OCI-LY7 (cell line): ENCODE measurements around the gene NSD1. TPM values are rescaled to one million over a fixed set of nuclear protein-coding genes. Genes with fewer than 3 reads are reported as not detected.

ENCODE experiments used
- BruUV-seq: library from RNA; stranded (reverse); fragments of 400-500 nt; replicated peaks from 2 replicates; lab custom pipeline; 2021; lab: Mats Ljungman, UMichigan
- CTCF ChIA-PET: fragments of 300-600 bp; sonication (Branson Sonifier 250); formaldehyde crosslinking; loops from one replicate; lab custom pipeline; 2022; ENCODE audit warnings: antibody characterized with exemption; ENCODE audit not compliant: unreplicated experiment; lab: Charles Lee
- POLR2A ChIA-PET: fragments of 300-600 bp; sonication (Branson Sonifier 250); formaldehyde crosslinking; loops from one replicate; lab custom pipeline; 2022; ENCODE audit warnings: antibody characterized with exemption; lab: Charles Lee
- DNase-seq: peaks from one replicate; pipeline ENCODE4 v3.0.0-alpha.2; 2015; ENCODE audit warnings: low spot score
- H2AFZ ChIP-seq: fragments of 200-600 bp; sonication (generic), shearing (Covaris generic); 2 replicates; pipeline ENCODE4 v1.6.1; 2014; ENCODE audit warnings: mild to moderate bottlenecking, antibody characterized with exemption, low read length, moderate library complexity
- H3K27ac ChIP-seq: fragments of 200-600 bp; sonication (generic); 2 replicates; pipeline ENCODE4 v1.5.1; 2014; ENCODE audit warnings: mixed run types, low read depth, mild to moderate bottlenecking, moderate library complexity, low read length, inconsistent platforms; ENCODE audit not compliant: poor library complexity, severe bottlenecking
- H3K36me3 ChIP-seq: fragments of 200-600 bp; sonication (generic); 2 replicates; pipeline ENCODE4 v1.6.1; 2014; ENCODE audit warnings: mild to moderate bottlenecking, antibody characterized with exemption, low read length, moderate library complexity, mixed read lengths; ENCODE audit not compliant: insufficient read depth
- H3K4me1 ChIP-seq: fragments of 200-600 bp; sonication (generic); 2 replicates; pipeline ENCODE4 v1.5.1; 2014; ENCODE audit warnings: mild to moderate bottlenecking, low read length; ENCODE audit not compliant: insufficient read depth, poor library complexity, severe bottlenecking
- H3K4me2 ChIP-seq: fragments of 200-600 bp; sonication (generic); 2 replicates; pipeline ENCODE4 v1.6.1; 2014; ENCODE audit warnings: mild to moderate bottlenecking, low read length
- H3K4me3 ChIP-seq: fragments of 200-600 bp; sonication (generic); 2 replicates; pipeline ENCODE4 v1.5.1; 2014; ENCODE audit warnings: mild to moderate bottlenecking, low read depth, low read length; ENCODE audit not compliant: poor library complexity, severe bottlenecking
- H3K79me2 ChIP-seq: fragments of 200-600 bp; sonication (generic); 2 replicates; pipeline ENCODE4 v1.6.1; 2016; ENCODE audit warnings: low read depth, mild to moderate bottlenecking, low read length, moderate library complexity, mixed read lengths; ENCODE audit not compliant: insufficient read depth
- H3K9me2 ChIP-seq: fragments of 200-600 bp; sonication (generic); 2 replicates; pipeline ENCODE4 v1.6.1; 2016; ENCODE audit warnings: mild to moderate bottlenecking, low read length, mixed read lengths; ENCODE audit not compliant: insufficient read depth
- H3K9me3 ChIP-seq: fragments of 200-600 bp; sonication (generic); 2 replicates; pipeline ENCODE4 v1.6.1; 2014; ENCODE audit warnings: mild to moderate bottlenecking, mixed run types, low read length, mixed read lengths
- H4K20me1 ChIP-seq: fragments of 200-600 bp; sonication (generic); 2 replicates; pipeline ENCODE4 v1.6.1; 2014; ENCODE audit warnings: mild to moderate bottlenecking, antibody characterized with exemption, low read length, moderate library complexity, mixed read lengths; ENCODE audit not compliant: insufficient read depth
- EZH2phosphoT487 ChIP-seq: fragments of 200-600 bp; sonication (generic); IDR thresholded peaks from 2 replicates; pipeline ENCODE4 v1.6.1; 2018; ENCODE audit warnings: low read depth, borderline replicate concordance, mild to moderate bottlenecking, mixed run types, antibody characterized with exemption, low read length, moderate library complexity, mixed read lengths
- intact Hi-C: fragments of 100-400 bp; cut with micrococcal nuclease; formaldehyde crosslinking; loops from one replicate; pipeline ENCODE4 v1.10.0; 2022; ENCODE audit not compliant: unreplicated experiment
- total RNA-seq, 2 experiments: library from RNA; depleted of rRNA in 1 of 2; stranded (reverse); fragments of >200 nt in 1 of 2; shearing (Covaris generic) in 1 of 2; gene quantifications; 2 replicates each; pipeline ENCODE4 v1.2.3, GENCODE V29; 2014 to 2022
- TF ChIP-seq, protein P1 (sequence below): fragments of 200-600 bp; sonication (generic); conservative IDR thresholded peaks from 2 replicates; pipeline ENCODE4 v1.5.1; 2014; ENCODE audit warnings: mild to moderate bottlenecking, antibody characterized with exemption, low read length, moderate library complexity, mixed read lengths

The NSD1 gene
- total RNA-seq, 2 experiments from 2014 or later: 64.3 to 142 TPM

DNA sequence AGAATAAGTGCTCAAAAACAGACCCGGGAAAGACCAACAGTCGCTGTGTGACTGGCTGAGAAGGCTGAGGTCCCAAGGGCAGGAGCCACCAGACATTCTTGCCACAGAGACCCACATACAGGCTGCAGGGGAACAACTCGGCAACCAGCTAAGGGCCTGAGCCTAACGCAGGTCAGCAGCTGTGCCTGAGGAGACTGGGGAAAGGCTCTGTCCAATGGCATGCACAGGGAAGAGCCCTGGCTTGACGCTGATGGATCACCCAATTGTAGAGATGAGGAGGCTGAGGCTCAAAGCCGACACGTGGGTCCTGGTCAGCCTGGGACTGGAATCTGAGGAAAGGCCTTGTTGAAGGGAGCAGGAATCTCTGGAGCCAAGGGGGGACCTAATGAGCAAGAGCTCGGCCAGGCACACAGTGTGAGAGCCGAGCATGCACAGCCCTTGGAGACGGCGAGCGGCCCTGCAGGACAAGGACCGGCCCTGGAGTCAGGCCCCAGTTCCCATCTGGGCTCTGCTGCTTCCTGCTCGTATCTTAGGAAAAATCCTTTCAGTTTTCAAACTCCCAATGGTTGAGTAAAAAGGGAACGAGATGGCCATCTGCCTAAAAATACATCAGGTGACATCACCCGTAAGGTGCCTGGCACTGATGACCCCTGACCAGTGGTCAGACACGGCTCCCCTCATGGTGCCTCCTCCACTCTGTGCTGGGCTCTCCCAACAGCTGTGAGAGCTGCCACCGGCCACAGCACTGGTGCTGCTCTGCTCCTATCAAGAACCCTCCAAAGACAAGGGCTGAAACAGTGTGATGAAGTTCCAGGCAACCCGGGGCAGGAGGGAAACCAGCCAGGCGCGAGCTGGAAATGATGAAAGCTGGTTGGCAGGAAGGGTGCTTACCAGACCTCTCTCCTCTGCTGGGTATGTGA is 201.5 kb downstream of the NSD1 start:
- H3K27ac ChIP-seq: no peak overlapping the region
- intact Hi-C loops: no loop called here
- no peaks in the 10 kb centered on the region for H4K20me1 ChIP-seq
- TF ChIP-seq EZH2phosphoT487: no peak
- TF ChIP-seq, protein P1, sequence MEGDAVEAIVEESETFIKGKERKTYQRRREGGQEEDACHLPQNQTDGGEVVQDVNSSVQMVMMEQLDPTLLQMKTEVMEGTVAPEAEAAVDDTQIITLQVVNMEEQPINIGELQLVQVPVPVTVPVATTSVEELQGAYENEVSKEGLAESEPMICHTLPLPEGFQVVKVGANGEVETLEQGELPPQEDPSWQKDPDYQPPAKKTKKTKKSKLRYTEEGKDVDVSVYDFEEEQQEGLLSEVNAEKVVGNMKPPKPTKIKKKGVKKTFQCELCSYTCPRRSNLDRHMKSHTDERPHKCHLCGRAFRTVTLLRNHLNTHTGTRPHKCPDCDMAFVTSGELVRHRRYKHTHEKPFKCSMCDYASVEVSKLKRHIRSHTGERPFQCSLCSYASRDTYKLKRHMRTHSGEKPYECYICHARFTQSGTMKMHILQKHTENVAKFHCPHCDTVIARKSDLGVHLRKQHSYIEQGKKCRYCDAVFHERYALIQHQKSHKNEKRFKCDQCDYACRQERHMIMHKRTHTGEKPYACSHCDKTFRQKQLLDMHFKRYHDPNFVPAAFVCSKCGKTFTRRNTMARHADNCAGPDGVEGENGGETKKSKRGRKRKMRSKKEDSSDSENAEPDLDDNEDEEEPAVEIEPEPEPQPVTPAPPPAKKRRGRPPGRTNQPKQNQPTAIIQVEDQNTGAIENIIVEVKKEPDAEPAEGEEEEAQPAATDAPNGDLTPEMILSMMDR: no peak
- H3K4me3 ChIP-seq: no peak overlapping the region
- H3K4me2 ChIP-seq: no peak overlapping the region
- H3K36me3 ChIP-seq: peaks cover 99% of the 10 kb centered on the region
- CTCF ChIA-PET: no interaction called here
- no peak overlapping the region for H2AFZ ChIP-seq
- H3K9me2 ChIP-seq: no peaks in the 10 kb centered on the region
- H3K4me1 ChIP-seq: peaks cover 3% of the 10 kb centered on the region
- peaks cover 6% of the 10 kb centered on the region; the same call in 1 of the 2 replicates for H3K79me2 ChIP-seq
- DNase-seq: no peak
- H3K9me3 ChIP-seq: no peaks in the 10 kb centered on the region
- no TSS peak for BruUV-seq
- POLR2A ChIA-PET: interaction anchor here (0.5 to 0.8 kb wide), 3 partner anchors 40 to 209 kb away, joined by 3 read pairs; no protein-coding TSS in a partner anchor

DNA sequence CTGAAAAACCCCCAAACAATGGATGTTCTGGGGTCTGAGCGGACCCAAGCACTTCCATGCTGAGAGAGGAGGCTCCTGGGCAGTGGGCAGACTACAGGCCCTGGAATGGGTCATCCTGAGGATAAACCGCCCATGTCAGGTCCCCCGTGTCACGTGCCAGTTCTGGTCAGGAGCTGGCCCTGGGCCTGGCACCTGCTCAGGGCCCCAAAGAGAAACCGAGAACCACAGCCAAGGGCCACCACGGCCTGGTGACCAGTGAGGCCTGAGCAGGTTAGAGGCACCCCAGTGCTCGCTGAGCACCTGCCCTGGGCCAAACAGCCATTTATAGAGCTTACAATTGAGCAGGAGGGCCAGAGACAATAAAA is 202.1 kb downstream of the NSD1 start:
- ChIA-PET CTCF (interaction anchor here (1.3 kb wide), 1 partner anchor 21 kb away, joined by 3 read pairs; no protein-coding TSS in a partner anchor), POLR2A (interaction anchor here (0.5 kb wide), 1 partner anchor 252 kb away, joined by 3 read pairs; no protein-coding TSS in a partner anchor)
- Histone ChIP-seq H3K9me3 (no peaks in the 10 kb centered on the region), H3K4me2 (no peak overlapping the region), H2AFZ (no peak overlapping the region), H3K4me3 (no peak overlapping the region), H3K36me3 (peaks cover 97% of the 10 kb centered on the region), H3K9me2 (no peaks in the 10 kb centered on the region), H3K4me1 (peaks cover 3% of the 10 kb centered on the region), H4K20me1 (no peaks in the 10 kb centered on the region), H3K79me2 (peaks cover 8% of the 10 kb centered on the region; the same call in 1 of the 2 replicates), H3K27ac (no peak overlapping the region)
- BruUV-seq: no TSS peak
- TF ChIP-seq EZH2phosphoT487: no peak
- TF ChIP-seq, protein P1: no peak
- DNase-seq: no peak
- intact Hi-C loops: no loop called here
